ENCODE data around the gene PNKP.

The PNKP gene

GRCh38 chr19:49863935-49864320 is 3.4 kb downstream of the PNKP start:
- peaks cover 43% of the 10 kb centered on the region for H3K79me2 ChIP-seq (ENCODE audit: control insufficient read depth, low read length)
- H4K20me1 ChIP-seq (ENCODE audit: control insufficient read depth, insufficient read depth, low read depth, low read length): 0 out of 2 replicates have a peak, but pooled peaks cover 10% of the 10 kb centered on the region
- no peaks in the 10 kb centered on the region for H3K9me2 ChIP-seq (replicated peaks; ENCODE audit: control insufficient read depth, low read length)
- no peaks in the 10 kb centered on the region for H3K9me3 ChIP-seq (ENCODE audit: control insufficient read depth, insufficient read depth, low read length)
- H3K27me3 ChIP-seq (ENCODE audit: control insufficient read depth, low read length): no peaks in the 10 kb centered on the region
- H3K4me2 ChIP-seq (ENCODE audit: low read length): no peak overlapping the region
- TF ChIP-seq CTCF (IDR thresholded peaks at IDR 0.05; ENCODE audit: low read depth, low read length, poor library complexity, severe bottlenecking): no peak
- TF ChIP-seq EZH2phosphoT487 (IDR thresholded peaks at IDR 0.05; ENCODE audit: borderline replicate concordance, low read length): no peak
- H3K4me3 ChIP-seq (ENCODE audit: low read length): no peak overlapping the region
- H3K4me1 ChIP-seq (ENCODE audit: control insufficient read depth, low read length): peaks cover 34% of the 10 kb centered on the region
- no peak overlapping the region for H3K27ac ChIP-seq (ENCODE audit: low read depth, low read length)
- H3K36me3 ChIP-seq (ENCODE audit: control insufficient read depth, low read length): peaks cover 62% of the 10 kb centered on the region
- H3F3A ChIP-seq (ENCODE audit: control insufficient read depth, insufficient read depth): peaks cover 11% of the 10 kb centered on the region

- Histone ChIP-seq H3K9me2 (replicated peaks; ENCODE audit: control insufficient read depth, low read length) (no peaks in the 10 kb centered on the region), H3F3A (ENCODE audit: control insufficient read depth, insufficient read depth) (peaks cover 6% of the 10 kb centered on the region), H3K4me1 (ENCODE audit: control insufficient read depth, low read length) (peaks cover 28% of the 10 kb centered on the region), H3K4me3 (ENCODE audit: low read length) (no peak overlapping the region), H4K20me1 (ENCODE audit: control insufficient read depth, insufficient read depth, low read depth, low read length) (0 out of 2 replicates have a peak, but pooled peaks cover 10% of the 10 kb centered on the region), H3K36me3 (ENCODE audit: control insufficient read depth, low read length) (peaks cover 67% of the 10 kb centered on the region), H3K4me2 (ENCODE audit: low read length) (no peak overlapping the region), H3K79me2 (ENCODE audit: control insufficient read depth, low read length) (peaks cover 43% of the 10 kb centered on the region), H3K27ac (ENCODE audit: low read depth, low read length) (no peak overlapping the region), H3K27me3 (ENCODE audit: control insufficient read depth, low read length) (no peaks in the 10 kb centered on the region), H3K9me3 (ENCODE audit: control insufficient read depth, insufficient read depth, low read length) (no peaks in the 10 kb centered on the region)
- TF ChIP-seq EZH2phosphoT487 (IDR thresholded peaks at IDR 0.05; ENCODE audit: borderline replicate concordance, low read length): no peak
- no peak for TF ChIP-seq CTCF (IDR thresholded peaks at IDR 0.05; ENCODE audit: low read depth, low read length, poor library complexity, severe bottlenecking)
Observed at GRCh38 chr19:49863254-49863934, 4.0 kb downstream of the PNKP start.

GRCh38 chr19:49862391-49863253 is 4.8 kb downstream of the PNKP start:
- no peak overlapping the region for H3K4me2 ChIP-seq (ENCODE audit: low read length)
- no peaks in the 10 kb centered on the region for H3K9me2 ChIP-seq (replicated peaks; ENCODE audit: control insufficient read depth, low read length)
- H3K79me2 ChIP-seq (ENCODE audit: control insufficient read depth, low read length): peaks cover 43% of the 10 kb centered on the region
- no peak overlapping the region for H3K27ac ChIP-seq (ENCODE audit: low read depth, low read length)
- TF ChIP-seq EZH2phosphoT487 (IDR thresholded peaks at IDR 0.05; ENCODE audit: borderline replicate concordance, low read length): no peak
- peak; percentile 69 for TF ChIP-seq CTCF (IDR thresholded peaks at IDR 0.05; ENCODE audit: low read depth, low read length, poor library complexity, severe bottlenecking)
- 0 out of 2 replicates have a peak, but pooled peaks cover 10% of the 10 kb centered on the region for H4K20me1 ChIP-seq (ENCODE audit: control insufficient read depth, insufficient read depth, low read depth, low read length)
- peaks cover 75% of the 10 kb centered on the region for H3K36me3 ChIP-seq (ENCODE audit: control insufficient read depth, low read length)
- H3K9me3 ChIP-seq (ENCODE audit: control insufficient read depth, insufficient read depth, low read length): no peaks in the 10 kb centered on the region
- no peaks in the 10 kb centered on the region for H3K27me3 ChIP-seq (ENCODE audit: control insufficient read depth, low read length)
- peaks cover 2% of the 10 kb centered on the region for H3F3A ChIP-seq (ENCODE audit: control insufficient read depth, insufficient read depth)
- H3K4me3 ChIP-seq (ENCODE audit: low read length): no peak overlapping the region
- peaks cover 21% of the 10 kb centered on the region for H3K4me1 ChIP-seq (ENCODE audit: control insufficient read depth, low read length)
